Stromal cell of bone marrow (primary cell): ENCODE measurements around the gene AGTPBP1.

ENCODE experiments used
- DNase-seq: peaks from one replicate; pipeline ENCODE4 v3.0.0-alpha.2; 2012; ENCODE audit warnings: low read depth

Gene AGTPBP1

DNA sequence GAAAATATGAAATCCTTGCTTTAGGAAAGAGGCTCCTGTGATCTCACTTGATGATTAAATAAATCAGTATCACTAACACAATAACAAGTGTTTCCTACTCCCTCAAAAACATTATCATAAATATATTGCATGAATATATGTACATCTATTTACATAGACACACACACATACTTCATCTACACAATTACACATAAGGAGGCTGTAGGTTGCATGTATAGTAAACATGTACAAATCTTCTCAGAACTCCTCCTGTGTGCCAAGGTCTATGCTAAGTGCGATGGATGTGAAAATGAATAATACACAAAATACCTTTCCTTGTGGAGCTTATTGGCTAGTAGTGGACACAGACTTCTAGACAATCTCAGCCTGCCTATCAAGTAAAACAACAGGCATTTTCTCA is 239.9 kb downstream of the AGTPBP1 start:
- no peak for DNase-seq

DNA sequence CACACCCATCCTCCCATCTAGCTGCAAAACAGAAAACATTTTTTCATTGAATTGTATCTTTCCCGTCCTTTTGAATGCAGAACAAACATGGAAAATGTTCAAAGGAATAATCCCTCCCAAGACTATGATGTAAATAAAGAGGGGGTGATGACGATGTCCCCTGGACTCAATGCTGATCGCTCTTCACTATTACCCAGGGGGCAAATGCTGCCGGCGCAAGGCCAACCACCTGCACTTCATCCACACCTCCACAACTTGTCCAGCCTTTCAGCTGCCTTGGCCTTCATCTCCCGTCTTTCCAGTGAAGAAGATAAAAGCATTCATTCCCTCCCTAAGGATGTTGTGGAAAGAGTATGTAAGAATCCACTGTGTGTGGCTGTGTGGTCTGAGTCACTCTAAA is 240.3 kb downstream of the AGTPBP1 start:
- DNase-seq, result no peak
